NCI-H524 (cell line): Measurements from ENCODE around the gene TECPR1.

Source experiments
- DNase-seq, 2 experiments: peaks; one replicate each; lab custom pipeline; 2025; lab: John Stamatoyannopoulos, UW

Gene TECPR1

DNA sequence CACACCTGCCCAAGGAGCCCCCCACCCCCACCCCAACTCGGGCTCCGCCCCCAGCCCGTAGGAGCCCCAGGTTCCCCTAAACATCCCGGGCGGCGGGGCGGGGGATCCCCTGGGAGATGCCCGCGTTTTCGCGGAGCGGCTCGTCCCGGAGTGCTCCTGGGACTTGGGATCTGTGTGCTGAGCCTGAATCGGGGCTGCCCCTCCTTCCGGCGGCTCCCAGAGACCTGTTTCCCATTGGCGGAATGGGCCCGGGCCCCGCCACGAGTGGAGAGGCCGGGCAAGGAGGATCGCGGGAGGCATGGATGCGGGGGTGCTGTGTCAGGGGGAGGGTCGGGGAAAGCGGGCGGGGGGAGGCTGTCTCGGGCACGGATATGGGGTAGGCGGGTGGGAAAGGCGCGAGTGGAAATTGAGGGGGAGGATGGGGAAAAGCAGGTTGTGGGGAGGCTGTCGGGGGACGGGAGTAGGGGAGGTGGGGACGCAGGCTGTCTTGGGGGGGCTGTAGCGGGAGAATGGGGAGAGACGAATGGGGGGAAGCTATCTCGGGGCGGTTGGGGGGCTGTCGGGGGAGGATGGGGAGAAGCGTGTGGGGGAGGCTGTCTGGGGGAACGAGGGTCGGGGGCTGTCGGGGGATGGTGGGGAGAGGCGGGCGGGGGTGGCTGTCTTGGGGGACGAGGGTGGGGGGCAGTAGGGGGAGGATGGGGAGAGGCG, 41.4 kb downstream of the TECPR1 start:
- DNase-seq = peak in 1 of 2 experiments; percentile 15

- DNase-seq = no peak
These were observed 42.7 kb downstream of the TECPR1 start for GRCh38 chr7:98209166-98209920.

- no peak for DNase-seq
These were observed 45.3 kb downstream of the TECPR1 start for GRCh38 chr7:98206451-98207330.

- no peak for DNase-seq
These were observed 46.7 kb downstream of the TECPR1 start for GRCh38 chr7:98205162-98205845.

DNA sequence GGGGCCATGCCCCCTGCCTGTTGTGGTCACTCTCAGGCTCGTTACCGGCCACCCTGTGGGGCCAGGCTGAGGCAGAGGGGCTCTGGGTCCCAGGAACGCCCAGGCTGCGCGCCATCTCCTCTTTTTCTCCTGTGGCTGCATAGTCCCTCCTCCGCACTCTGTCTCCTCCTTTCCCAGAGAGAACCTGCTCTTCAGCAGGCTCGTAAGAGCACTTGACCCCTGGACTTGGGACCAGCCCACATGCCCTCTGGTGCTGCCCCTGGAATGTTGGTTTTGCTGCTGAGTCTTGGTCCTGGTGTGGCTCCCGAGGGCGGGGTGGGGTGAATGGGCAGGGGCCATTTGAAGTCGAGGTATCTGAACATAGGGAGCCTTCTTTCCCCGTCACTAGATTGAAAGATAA, 47.4 kb downstream of the TECPR1 start:
- no peak for DNase-seq

DNA sequence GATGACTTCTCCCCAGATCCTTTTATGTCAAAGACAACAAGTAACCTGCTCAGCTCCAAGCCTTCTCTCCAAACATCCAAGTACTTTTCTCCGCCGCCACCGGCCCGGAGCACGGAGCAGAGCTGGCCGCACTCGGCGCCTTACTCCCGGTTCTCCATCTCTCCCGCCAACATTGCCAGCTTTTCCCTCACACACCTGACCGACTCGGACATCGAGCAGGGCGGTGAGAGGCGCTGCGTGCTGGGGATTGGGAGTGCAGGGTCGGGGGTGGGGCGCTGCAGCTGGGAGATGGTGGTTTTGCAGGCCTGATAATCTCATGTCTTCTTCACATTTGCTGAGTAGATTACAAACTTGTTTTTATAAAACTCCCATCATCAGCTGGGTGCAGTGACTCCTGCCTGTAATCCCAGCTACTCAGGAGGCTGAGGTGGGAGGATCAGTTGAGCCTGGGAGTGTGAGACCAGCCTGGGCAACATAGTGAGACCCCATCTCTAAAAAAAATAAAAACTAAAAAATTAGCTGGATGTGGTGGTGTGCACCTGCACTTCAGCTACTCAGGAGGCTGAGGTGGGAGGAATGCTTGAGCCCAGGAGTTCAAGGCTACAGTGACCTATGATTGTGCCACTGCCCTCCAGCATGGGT, 47.9 kb downstream of the TECPR1 start:
- DNase-seq = no peak

DNA sequence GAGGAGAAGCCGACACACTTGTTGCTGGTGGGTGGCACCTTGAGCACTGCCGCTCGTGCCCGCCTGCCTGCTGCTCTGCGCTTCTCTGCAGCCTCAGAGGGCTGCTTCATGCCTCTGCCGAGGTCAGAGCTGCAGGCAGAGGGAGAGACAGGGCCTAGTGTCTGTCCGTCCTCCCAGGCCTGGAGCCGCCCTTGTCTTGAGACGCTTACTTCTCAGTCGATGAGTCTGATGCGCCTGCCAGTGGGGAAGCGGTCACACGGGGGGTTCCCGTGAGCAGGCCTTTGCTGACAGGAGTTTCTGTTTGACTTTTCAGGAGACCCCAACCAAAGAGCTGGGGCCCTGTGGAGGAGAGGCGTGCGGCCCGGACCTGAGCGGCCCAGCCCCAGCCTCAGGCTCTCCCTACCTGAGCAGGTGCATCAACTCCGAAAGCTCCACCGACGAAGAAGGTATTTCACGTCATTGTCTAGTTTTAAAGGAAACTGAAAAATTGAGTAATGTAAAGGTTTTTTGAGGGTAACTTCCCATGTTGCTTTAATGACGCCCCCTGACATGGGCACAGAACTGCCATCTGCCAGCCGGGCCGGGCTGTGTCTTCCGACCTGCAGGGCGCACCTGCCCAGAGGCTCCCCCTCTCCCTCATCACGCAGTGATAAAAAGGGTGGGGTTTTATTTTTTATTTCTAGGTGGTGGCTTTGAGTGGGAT, 48.6 kb downstream of the TECPR1 start:
- no peak for DNase-seq

GRCh38 chr7:98202367-98203195, 49.5 kb downstream of the TECPR1 start:
- no peak for DNase-seq

DNA sequence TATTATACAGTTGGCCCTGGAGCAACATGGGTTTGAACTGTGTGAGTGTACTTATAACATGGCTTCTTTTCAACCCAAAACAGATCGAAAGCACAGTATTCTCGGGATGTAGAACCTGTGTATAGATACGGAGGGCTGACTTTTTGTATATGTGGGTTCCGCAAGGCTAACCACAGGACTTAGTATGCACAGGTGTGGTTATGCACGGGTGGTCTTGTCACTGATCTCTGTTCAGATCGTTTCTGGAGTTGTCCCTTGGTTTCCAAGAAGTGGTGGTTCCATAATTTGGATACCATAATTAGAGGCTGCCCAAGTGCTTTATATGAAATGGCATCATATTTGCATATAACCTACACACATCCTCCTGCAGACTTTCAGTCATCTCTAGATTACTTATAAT, 51.7 kb downstream of the TECPR1 start:
- DNase-seq = no peak

GRCh38 chr7:98199131-98199530, 52.9 kb downstream of the TECPR1 start:
- no peak for DNase-seq

GRCh38 chr7:98196706-98197605, 55.1 kb downstream of the TECPR1 start:
- no peak for DNase-seq

- DNase-seq = no peak
These were observed 57.2 kb downstream of the TECPR1 start for GRCh38 chr7:98194672-98195457.

DNA sequence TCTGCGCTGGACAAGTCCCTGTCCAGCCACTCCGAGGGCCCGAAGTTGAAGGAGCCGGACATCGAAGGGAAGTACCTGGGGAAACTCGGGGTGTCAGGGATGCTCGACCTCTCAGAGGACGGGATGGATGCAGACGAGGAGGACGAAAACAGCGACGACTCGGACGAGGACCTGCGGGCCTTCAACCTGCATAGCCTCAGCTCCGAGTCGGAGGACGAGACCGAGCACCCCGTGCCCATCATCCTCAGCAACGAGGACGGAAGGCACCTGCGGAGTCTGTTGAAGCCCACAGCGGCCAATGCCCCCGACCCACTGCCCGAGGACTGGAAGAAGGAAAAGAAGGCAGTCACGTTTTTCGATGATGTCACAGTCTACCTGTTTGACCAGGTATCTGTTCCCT, 57.8 kb downstream of the TECPR1 start:
- no peak for DNase-seq

GRCh38 chr7:98193474-98194180, 58.4 kb downstream of the TECPR1 start:
- DNase-seq = no peak

DNA sequence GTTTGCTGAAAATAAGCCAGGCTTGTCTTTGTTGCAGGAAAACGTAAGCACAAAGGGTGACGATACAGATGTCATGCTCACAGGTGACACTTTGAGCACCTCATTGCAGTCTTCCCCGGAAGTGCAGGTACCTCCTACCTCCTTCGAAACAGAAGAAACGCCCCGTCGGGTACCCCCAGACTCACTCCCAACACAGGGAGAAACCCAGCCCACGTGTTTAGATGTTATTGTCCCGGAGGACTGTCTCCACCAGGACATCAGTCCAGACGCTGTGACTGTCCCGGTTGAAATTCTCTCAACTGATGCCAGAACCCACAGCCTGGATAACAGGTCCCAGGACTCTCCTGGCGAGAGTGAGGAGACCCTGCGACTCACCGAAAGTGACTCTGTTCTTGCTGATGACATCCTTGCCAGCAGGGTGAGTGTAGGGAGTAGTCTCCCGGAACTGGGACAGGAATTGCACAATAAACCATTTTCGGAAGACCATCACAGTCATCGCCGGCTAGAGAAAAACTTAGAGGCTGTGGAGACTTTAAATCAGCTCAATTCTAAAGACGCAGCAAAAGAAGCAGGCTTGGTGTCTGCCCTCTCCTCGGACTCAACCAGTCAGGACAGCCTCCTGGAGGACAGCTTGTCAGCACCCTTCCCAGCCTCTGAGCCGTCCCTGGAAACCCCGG, 59.1 kb downstream of the TECPR1 start:
- no peak for DNase-seq

GRCh38 chr7:98191668-98192431, 60.2 kb downstream of the TECPR1 start:
- DNase-seq = no peak
